ENCODE data around the gene ELMO1.

DNA sequence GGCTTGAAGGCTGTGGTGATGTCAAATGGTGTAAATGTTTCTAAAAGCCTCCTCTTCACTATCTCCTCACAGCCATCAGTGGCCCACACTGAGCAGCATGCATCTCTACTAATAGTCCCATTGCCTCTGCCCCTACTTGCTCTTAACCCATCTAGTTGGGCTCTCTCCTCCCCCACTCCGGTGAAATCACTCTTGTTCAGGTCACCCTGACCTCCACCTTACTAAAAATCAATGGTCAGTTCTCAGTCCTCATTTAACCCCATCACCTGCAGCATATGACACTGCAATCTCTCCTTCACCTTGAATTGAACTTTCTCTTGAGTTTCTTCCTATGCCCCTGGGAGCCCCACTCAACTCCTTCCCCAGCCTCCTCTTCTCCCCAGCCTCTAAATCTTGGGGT is 369.2 kb downstream of the ELMO1 start:
- TF ChIP-seq, protein P1, sequence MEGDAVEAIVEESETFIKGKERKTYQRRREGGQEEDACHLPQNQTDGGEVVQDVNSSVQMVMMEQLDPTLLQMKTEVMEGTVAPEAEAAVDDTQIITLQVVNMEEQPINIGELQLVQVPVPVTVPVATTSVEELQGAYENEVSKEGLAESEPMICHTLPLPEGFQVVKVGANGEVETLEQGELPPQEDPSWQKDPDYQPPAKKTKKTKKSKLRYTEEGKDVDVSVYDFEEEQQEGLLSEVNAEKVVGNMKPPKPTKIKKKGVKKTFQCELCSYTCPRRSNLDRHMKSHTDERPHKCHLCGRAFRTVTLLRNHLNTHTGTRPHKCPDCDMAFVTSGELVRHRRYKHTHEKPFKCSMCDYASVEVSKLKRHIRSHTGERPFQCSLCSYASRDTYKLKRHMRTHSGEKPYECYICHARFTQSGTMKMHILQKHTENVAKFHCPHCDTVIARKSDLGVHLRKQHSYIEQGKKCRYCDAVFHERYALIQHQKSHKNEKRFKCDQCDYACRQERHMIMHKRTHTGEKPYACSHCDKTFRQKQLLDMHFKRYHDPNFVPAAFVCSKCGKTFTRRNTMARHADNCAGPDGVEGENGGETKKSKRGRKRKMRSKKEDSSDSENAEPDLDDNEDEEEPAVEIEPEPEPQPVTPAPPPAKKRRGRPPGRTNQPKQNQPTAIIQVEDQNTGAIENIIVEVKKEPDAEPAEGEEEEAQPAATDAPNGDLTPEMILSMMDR (IDR thresholded peaks at IDR 0.05), result no peak
- no peak for TF ChIP-seq POLR2A (IDR thresholded peaks at IDR 0.05)
- no peak for TF ChIP-seq EP300 (IDR thresholded peaks at IDR 0.05; ENCODE audit: low read depth)

Data from transverse colon (tissue), 3 donors.